HL-60 (cell line): ENCODE measurements around the gene MBNL1.
"Not testable (repeated sequence)": the region's sequence is repeated elsewhere in the genome, so short reads cannot be mapped to it uniquely, and the experiment has no call there.

Source experiments
- DNase-seq, 2 experiments: peaks; one replicate each; pipeline ENCODE4 v3.0.0-alpha.2; 2010 to 2020; ENCODE audit warnings: low read depth in 1 of 2, low spot score in 1 of 2
- H3K27ac ChIP-seq: fragments of 250-450 bp; sonication (Bioruptor Pico); replicated peaks from 2 replicates; pipeline ENCODE4 v1.5.1; 2020; ENCODE audit warnings: mild to moderate bottlenecking, moderate library complexity
- H3K27me3 ChIP-seq: fragments of 250-450 bp; sonication (Bioruptor Pico); 2 replicates; pipeline ENCODE4 v1.5.1; 2021; ENCODE audit warnings: mild to moderate bottlenecking, moderate library complexity; ENCODE audit not compliant: insufficient read depth, poor library complexity, severe bottlenecking
- H3K4me3 ChIP-seq: replicated peaks from 2 replicates; pipeline ENCODE4 v1.5.1; 2011; ENCODE audit warnings: mild to moderate bottlenecking, control low read depth, low read length; ENCODE audit not compliant: insufficient read depth
- CTCF ChIP-seq: IDR thresholded peaks from one replicate; pipeline ENCODE4 v1.5.1; 2011; ENCODE audit warnings: low read length, control low read depth, inconsistent platforms; ENCODE audit not compliant: insufficient read depth
- GABPA ChIP-seq: IDR thresholded peaks from 2 replicates; pipeline ENCODE4 v1.6.1; 2012; ENCODE audit warnings: low read depth
- POLR2AphosphoS5 ChIP-seq: IDR thresholded peaks from 2 replicates; pipeline ENCODE4 v1.6.1; 2012; ENCODE audit warnings: low read depth
- REST ChIP-seq: IDR thresholded peaks from 2 replicates; pipeline ENCODE4 v1.6.1; 2012; ENCODE audit warnings: low read depth; ENCODE audit not compliant: insufficient replicate concordance
- SPI1 ChIP-seq: IDR thresholded peaks from 2 replicates; pipeline ENCODE4 v1.6.1; 2012; ENCODE audit warnings: low read depth, mild to moderate bottlenecking, borderline replicate concordance

MBNL1 gene

GRCh38 chr3:152365126-152365525 is 96.4 kb downstream of the MBNL1 start:
- H3K27ac ChIP-seq = no peak overlapping the region
- no peaks in the 10 kb centered on the region for H3K27me3 ChIP-seq
- H3K4me3 ChIP-seq = no peak overlapping the region
- TF ChIP-seq REST = no peak
- TF ChIP-seq SPI1 = no peak
- no peak for TF ChIP-seq CTCF
- no peak for TF ChIP-seq GABPA
- TF ChIP-seq POLR2AphosphoS5 = no peak
- no peak for DNase-seq

- TF ChIP-seq CTCF (no peak), POLR2AphosphoS5 (no peak), SPI1 (no peak), REST (no peak), GABPA (no peak)
- no peak for DNase-seq
- Histone ChIP-seq H3K4me3 (no peak overlapping the region), H3K27ac (no peak overlapping the region), H3K27me3 (no peaks in the 10 kb centered on the region)
Measured at GRCh38 chr3:152365766-152366593, 97.3 kb downstream of the MBNL1 start.

- H3K27ac ChIP-seq, H3K4me3 ChIP-seq, H3K27me3 ChIP-seq, DNase-seq: not testable (repeated sequence)
Measured at GRCh38 chr3:152367192-152367591, 98.5 kb downstream of the MBNL1 start.

- not testable (repeated sequence) for H3K4me3 ChIP-seq, H3K27me3 ChIP-seq, DNase-seq, H3K27ac ChIP-seq
Measured at GRCh38 chr3:152372633-152373032, 103.9 kb downstream of the MBNL1 start.

GRCh38 chr3:152373379-152373778 is 104.7 kb downstream of the MBNL1 start:
- no peak overlapping the region for H3K4me3 ChIP-seq
- no peak for DNase-seq
- TF ChIP-seq CTCF (no peak), POLR2AphosphoS5 (no peak), GABPA (no peak), SPI1 (no peak), REST (no peak)
- H3K27ac ChIP-seq = no peak overlapping the region
- no peaks in the 10 kb centered on the region for H3K27me3 ChIP-seq
